ENCODE measurements around the gene TESK1. TPM values are rescaled to one million over a fixed set of nuclear protein-coding genes. Genes with fewer than 3 reads are reported as not detected.

Gene TESK1
- total and polyA plus RNA-seq, 2 donors (not counting 1 experiment from before 2014, with no cell fraction given), result 43.8 to 94.1 TPM

- no peak for TF ChIP-seq CTCF (IDR thresholded peaks at IDR 0.05)
- TF ChIP-seq EZH2 (IDR thresholded peaks at IDR 0.05; ENCODE audit: borderline replicate concordance, insufficient read depth, low read depth, low read length, poor library complexity, severe bottlenecking), result no peak
- no peak overlapping the region for H3K4me3 ChIP-seq (ENCODE audit: control extremely low read depth in 1 of 5, extremely low read depth in 1 of 5, insufficient read depth in 1 of 5, low read depth in 2 of 5, low read length in 4 of 5)
- Mint-ChIP-seq H3K4me1 (peaks cover 21% of the 10 kb centered on the region), H3K4me3 (no peak overlapping the region), H3K9me3 (ENCODE audit: insufficient read depth) (no peaks in the 10 kb centered on the region), H3K27ac (no peak overlapping the region), H3K27me3 (no peaks in the 10 kb centered on the region)
- H3K9ac ChIP-seq (ENCODE audit: low read length), result no peak overlapping the region
- DNase-seq (peak; percentile 14), ATAC-seq (ENCODE audit: low read depth) (no peak)
- no peaks in the 10 kb centered on the region for H3K36me3 ChIP-seq (replicated peaks in 1 of 2; ENCODE audit: control extremely low read depth in 1 of 2, control insufficient read depth in 1 of 2, extremely low read depth in 1 of 2, insufficient read depth in 2 of 2, low read length in 1 of 2)
- CTCF ChIA-PET, result interaction anchor here (0.5 to 2.4 kb wide), 7 partner anchors 11 to 700 kb away, joined by 3 to 10 read pairs (median 3); no protein-coding TSS in a partner anchor
- POLR2A ChIA-PET, result no interaction called here
- 84% methylated on average over 14 of the region's 14 CpGs for WGBS (ENCODE audit: insufficient coverage)
- H3K79me2 ChIP-seq (ENCODE audit: control insufficient read depth, insufficient read depth, low read length), result peaks cover 3% of the 10 kb centered on the region
- H3K4me1 ChIP-seq (ENCODE audit: control insufficient read depth in 2 of 2, insufficient read depth in 2 of 2, low read length in 2 of 2), result peaks cover 20 to 31% of the 10 kb centered on the region in 2 donors
- H3K27me3 ChIP-seq (replicated peaks in 1 of 4; ENCODE audit: control extremely low read depth in 1 of 4, control insufficient read depth in 3 of 4, insufficient read depth in 4 of 4, low read length in 3 of 4), result no peaks in the 10 kb centered on the region
- H2AFZ ChIP-seq (ENCODE audit: insufficient read depth, low read depth, low read length, poor library complexity, severe bottlenecking), result no peak overlapping the region
- H3K27ac ChIP-seq (ENCODE audit: low read length in 2 of 2), result no peak overlapping the region
- no peak overlapping the region for H3K4me2 ChIP-seq (replicated peaks; ENCODE audit: low read depth, low read length, poor library complexity, severe bottlenecking)
- H4K20me1 ChIP-seq (ENCODE audit: control insufficient read depth, insufficient read depth, low read length, poor library complexity, severe bottlenecking), result no peaks in the 10 kb centered on the region
- peaks cover 0 to 11% (median 0%) of the 10 kb centered on the region in 3 donors for H3K9me3 ChIP-seq (ENCODE audit: control extremely low read depth in 1 of 3, control insufficient read depth in 2 of 3, insufficient read depth in 1 of 3, low read length in 2 of 3)
- intact Hi-C loops (cut with micrococcal nuclease), result no loop called here
These were observed 5.1 kb upstream of the TESK1 start for GRCh38 chr9:35599763-35600604.

Measured in B cell (primary cell).